ENCODE measurements around the gene ETNK2.

Gene ETNK2

GRCh38 chr1:204149635-204150565 is 1.9 kb downstream of the ETNK2 start:
- no peaks in the 10 kb centered on the region for H3K27me3 ChIP-seq (ENCODE audit: low read depth)
- no peak overlapping the region for H3K4me3 ChIP-seq
- H3K9me3 ChIP-seq: no peaks in the 10 kb centered on the region
- in situ Hi-C loops (cut with MboI; ENCODE audit: low sequenced_read_pairs): loop anchor here (25.0 kb wide), 2 partner anchors 362 to 638 kb away; partner anchors contain the start of gene MDM4
- no peak for DNase-seq (ENCODE audit: low spot score in 2 of 2)
- no peaks in the 10 kb centered on the region for H3K36me3 ChIP-seq (replicated peaks)
- no peaks in the 10 kb centered on the region for H3K4me1 ChIP-seq

- no peaks in the 10 kb centered on the region for H3K27me3 ChIP-seq (ENCODE audit: low read depth)
- no peaks in the 10 kb centered on the region for H3K9me3 ChIP-seq
- in situ Hi-C loops (cut with MboI; ENCODE audit: low sequenced_read_pairs): loop anchor here (25.0 kb wide), 1 partner anchor 637 kb away; no protein-coding TSS in a partner anchor
- no peak for DNase-seq (ENCODE audit: low spot score in 2 of 2)
- no peak overlapping the region for H3K4me3 ChIP-seq
- no peaks in the 10 kb centered on the region for H3K36me3 ChIP-seq (replicated peaks)
- no peaks in the 10 kb centered on the region for H3K4me1 ChIP-seq
Observed at GRCh38 chr1:204149107-204149506, 2.7 kb downstream of the ETNK2 start.

GRCh38 chr1:204147406-204148383 is 4.1 kb downstream of the ETNK2 start:
- Histone ChIP-seq H3K36me3 (replicated peaks) (no peaks in the 10 kb centered on the region), H3K4me1 (no peaks in the 10 kb centered on the region), H3K4me3 (no peak overlapping the region), H3K27me3 (ENCODE audit: low read depth) (no peaks in the 10 kb centered on the region), H3K9me3 (no peaks in the 10 kb centered on the region)
- in situ Hi-C loops (cut with MboI; ENCODE audit: low sequenced_read_pairs): loop anchor here (25.0 kb wide), 1 partner anchor 635 kb away; no protein-coding TSS in a partner anchor
- no peak for DNase-seq (ENCODE audit: low spot score in 2 of 2)

GRCh38 chr1:204146965-204147364 is 4.9 kb downstream of the ETNK2 start:
- no peaks in the 10 kb centered on the region for H3K36me3 ChIP-seq (replicated peaks)
- no peaks in the 10 kb centered on the region for H3K27me3 ChIP-seq (ENCODE audit: low read depth)
- in situ Hi-C loops (cut with MboI; ENCODE audit: low sequenced_read_pairs): loop anchor here (25.0 kb wide), 1 partner anchor 635 kb away; no protein-coding TSS in a partner anchor
- H3K9me3 ChIP-seq: no peaks in the 10 kb centered on the region
- no peak overlapping the region for H3K4me3 ChIP-seq
- H3K4me1 ChIP-seq: no peaks in the 10 kb centered on the region
- no peak for DNase-seq (ENCODE audit: low spot score in 2 of 2)

GRCh38 chr1:204146309-204146708 is 5.5 kb downstream of the ETNK2 start:
- Histone ChIP-seq H3K9me3 (no peaks in the 10 kb centered on the region), H3K36me3 (replicated peaks) (no peaks in the 10 kb centered on the region), H3K4me3 (no peak overlapping the region), H3K27me3 (ENCODE audit: low read depth) (no peaks in the 10 kb centered on the region), H3K4me1 (no peaks in the 10 kb centered on the region)
- in situ Hi-C loops (cut with MboI; ENCODE audit: low sequenced_read_pairs): loop anchor here (25.0 kb wide), 1 partner anchor 634 kb away; no protein-coding TSS in a partner anchor
- DNase-seq (ENCODE audit: low spot score in 2 of 2): no peak

- no peak for DNase-seq (ENCODE audit: low spot score in 2 of 2)
- Histone ChIP-seq H3K27me3 (ENCODE audit: low read depth) (no peaks in the 10 kb centered on the region), H3K9me3 (no peaks in the 10 kb centered on the region), H3K4me1 (no peaks in the 10 kb centered on the region), H3K36me3 (replicated peaks) (no peaks in the 10 kb centered on the region), H3K4me3 (no peak overlapping the region)
- in situ Hi-C loops (cut with MboI; ENCODE audit: low sequenced_read_pairs): loop anchor here (25.0 kb wide), 1 partner anchor 633 kb away; no protein-coding TSS in a partner anchor
Observed at GRCh38 chr1:204145033-204145504, 6.8 kb downstream of the ETNK2 start.

GRCh38 chr1:204143276-204144041 is 8.4 kb downstream of the ETNK2 start:
- in situ Hi-C loops (cut with MboI; ENCODE audit: low sequenced_read_pairs): loop anchor here (25.0 kb wide), 1 partner anchor 631 kb away; no protein-coding TSS in a partner anchor

GRCh38 chr1:204142032-204142974 is 9.5 kb downstream of the ETNK2 start:
- Histone ChIP-seq H3K4me1 (no peaks in the 10 kb centered on the region), H3K36me3 (replicated peaks) (no peaks in the 10 kb centered on the region), H3K9me3 (no peaks in the 10 kb centered on the region), H3K27me3 (ENCODE audit: low read depth) (no peaks in the 10 kb centered on the region), H3K4me3 (no peak overlapping the region)
- in situ Hi-C loops (cut with MboI; ENCODE audit: low sequenced_read_pairs): loop anchor here (25.0 kb wide), 1 partner anchor 630 kb away; no protein-coding TSS in a partner anchor
- no peak for DNase-seq (ENCODE audit: low spot score in 2 of 2)

More at GRCh38 chr1:204143276-204144041, 8.4 kb downstream of the ETNK2 start:
- Histone ChIP-seq H3K36me3 (replicated peaks) (no peaks in the 10 kb centered on the region), H3K4me1 (no peaks in the 10 kb centered on the region), H3K27me3 (ENCODE audit: low read depth) (no peaks in the 10 kb centered on the region), H3K9me3 (no peaks in the 10 kb centered on the region), H3K4me3 (no peak overlapping the region)
- no peak for DNase-seq (ENCODE audit: low spot score in 2 of 2)

- Histone ChIP-seq H3K4me1 (no peaks in the 10 kb centered on the region), H3K4me3 (no peak overlapping the region), H3K36me3 (replicated peaks) (no peaks in the 10 kb centered on the region), H3K27me3 (ENCODE audit: low read depth) (no peaks in the 10 kb centered on the region), H3K9me3 (no peaks in the 10 kb centered on the region)
- DNase-seq (ENCODE audit: low spot score in 2 of 2): no peak
- in situ Hi-C loops (cut with MboI; ENCODE audit: low sequenced_read_pairs): loop anchor here (25.0 kb wide), 1 partner anchor 629 kb away; no protein-coding TSS in a partner anchor
Observed at GRCh38 chr1:204141131-204141530, 10.7 kb downstream of the ETNK2 start.

GRCh38 chr1:204139952-204140351 is 11.9 kb downstream of the ETNK2 start:
- no peaks in the 10 kb centered on the region for H3K27me3 ChIP-seq (ENCODE audit: low read depth)
- in situ Hi-C loops (cut with MboI; ENCODE audit: low sequenced_read_pairs): loop anchor here (25.0 kb wide), 1 partner anchor 628 kb away; no protein-coding TSS in a partner anchor
- DNase-seq (ENCODE audit: low spot score in 2 of 2): no peak
- no peaks in the 10 kb centered on the region for H3K9me3 ChIP-seq
- no peaks in the 10 kb centered on the region for H3K36me3 ChIP-seq (replicated peaks)
- no peak overlapping the region for H3K4me3 ChIP-seq
- H3K4me1 ChIP-seq: no peaks in the 10 kb centered on the region

- DNase-seq (ENCODE audit: low spot score in 2 of 2): no peak
- H3K4me1 ChIP-seq: no peaks in the 10 kb centered on the region
- H3K36me3 ChIP-seq (replicated peaks): no peaks in the 10 kb centered on the region
- no peak overlapping the region for H3K4me3 ChIP-seq
- no peaks in the 10 kb centered on the region for H3K27me3 ChIP-seq (ENCODE audit: low read depth)
- no peaks in the 10 kb centered on the region for H3K9me3 ChIP-seq
- in situ Hi-C loops (cut with MboI; ENCODE audit: low sequenced_read_pairs): loop anchor here (25.0 kb wide), 1 partner anchor 627 kb away; no protein-coding TSS in a partner anchor
Observed at GRCh38 chr1:204139088-204139487, 12.8 kb downstream of the ETNK2 start.

- Histone ChIP-seq H3K4me3 (no peak overlapping the region), H3K9me3 (no peaks in the 10 kb centered on the region), H3K36me3 (replicated peaks) (no peaks in the 10 kb centered on the region), H3K4me1 (no peaks in the 10 kb centered on the region), H3K27me3 (ENCODE audit: low read depth) (no peaks in the 10 kb centered on the region)
- DNase-seq (ENCODE audit: low spot score in 2 of 2): no peak
- in situ Hi-C loops (cut with MboI; ENCODE audit: low sequenced_read_pairs): loop anchor here (25.0 kb wide), 1 partner anchor 625 kb away; no protein-coding TSS in a partner anchor
Observed at GRCh38 chr1:204136814-204137213, 15.0 kb downstream of the ETNK2 start.

Data from HAP-1 (cell line).